Small intestine (tissue), 7 donors: ENCODE measurements around the gene FSIP1. TPM values are rescaled to one million over a fixed set of nuclear protein-coding genes. Genes with fewer than 3 reads are reported as not detected.
A peak's percentile ranks its signal among the peaks of the same experiment; 100 is the strongest.

Source experiments
- DNase-seq, 2 donors: peaks; one replicate each; pipeline versions ENCODE4 v3.0.0 to v3.0.0-alpha.2; 2013
- FAIRE-seq: peaks from 2 replicates; lab custom pipeline; 2012; peaks lifted over from hg19 to GRCh38; lab: Jason Lieb, UNC
- H3K27ac ChIP-seq, 3 donors: one replicate each; pipeline ENCODE4 v1.5.1; 2013; ENCODE audit warnings: low read length in 2 of 3, mild to moderate bottlenecking in 2 of 3, control low read depth in 1 of 3, inconsistent platforms in 1 of 3, low read depth in 1 of 3, moderate library complexity in 1 of 3
- H3K27me3 ChIP-seq, 3 donors: one replicate each; pipeline ENCODE4 v1.6.1; 2013; ENCODE audit warnings: low read length in 3 of 3, inconsistent platforms in 1 of 3; ENCODE audit not compliant: control insufficient read depth in 3 of 3, insufficient read depth in 3 of 3
- H3K36me3 ChIP-seq, 3 donors: one replicate each; pipeline ENCODE4 v1.6.1; 2013; ENCODE audit warnings: low read length in 3 of 3, inconsistent platforms in 1 of 3, low read depth in 1 of 3, mild to moderate bottlenecking in 1 of 3, moderate library complexity in 1 of 3; ENCODE audit not compliant: control insufficient read depth in 3 of 3, insufficient read depth in 2 of 3
- H3K4me1 ChIP-seq, 3 donors: one replicate each; pipeline ENCODE4 v1.6.1; 2013; ENCODE audit warnings: low read length in 2 of 3, inconsistent platforms in 1 of 3, low read depth in 1 of 3, mild to moderate bottlenecking in 1 of 3, moderate library complexity in 1 of 3; ENCODE audit not compliant: control insufficient read depth in 3 of 3, insufficient read depth in 2 of 3
- H3K4me3 ChIP-seq, 3 donors: one replicate each; pipeline ENCODE4 v1.5.1; 2013; ENCODE audit warnings: low read length in 3 of 3, control low read depth in 1 of 3, inconsistent platforms in 1 of 3, low read depth in 1 of 3, mild to moderate bottlenecking in 1 of 3, moderate library complexity in 1 of 3
- H3K9me3 ChIP-seq, 2 donors: one replicate each; pipeline ENCODE4 v1.6.1; 2013; ENCODE audit warnings: low read depth in 1 of 2, low read length in 1 of 2; ENCODE audit not compliant: control insufficient read depth in 2 of 2, insufficient read depth in 1 of 2
- WGBS, 3 donors: extraction: QIAGEN DNeasy Blood & Tissue Kit; methylation state at CpG; one replicate each; pipeline ENCODE4 v1.1.7; 2013; 5-methylcytosine and 5-hydroxymethylcytosine counted together
- polyA plus RNA-seq, 4 donors: library from polyadenylated mRNA; stranded (reverse) in 3 of 4; unstranded in 1 of 4; fragments of 200-250 nt in 3 of 4; fragments of 120-200 nt in 1 of 4; gene quantifications; one replicate each; pipeline versions ENCODE4 v1.2.1 to v1.2.3, GENCODE V29; 2013
- donor health status: healthy with polysubstance abuse.
- donor health status: control.
- donor health status: control.
- donor health status: Bipolar disorder and iron deficiency.
- donor health status: healthy.

FSIP1 gene
- polyA plus RNA-seq, 4 donors: 0.12 to 0.72 TPM; not detected in 2

DNA sequence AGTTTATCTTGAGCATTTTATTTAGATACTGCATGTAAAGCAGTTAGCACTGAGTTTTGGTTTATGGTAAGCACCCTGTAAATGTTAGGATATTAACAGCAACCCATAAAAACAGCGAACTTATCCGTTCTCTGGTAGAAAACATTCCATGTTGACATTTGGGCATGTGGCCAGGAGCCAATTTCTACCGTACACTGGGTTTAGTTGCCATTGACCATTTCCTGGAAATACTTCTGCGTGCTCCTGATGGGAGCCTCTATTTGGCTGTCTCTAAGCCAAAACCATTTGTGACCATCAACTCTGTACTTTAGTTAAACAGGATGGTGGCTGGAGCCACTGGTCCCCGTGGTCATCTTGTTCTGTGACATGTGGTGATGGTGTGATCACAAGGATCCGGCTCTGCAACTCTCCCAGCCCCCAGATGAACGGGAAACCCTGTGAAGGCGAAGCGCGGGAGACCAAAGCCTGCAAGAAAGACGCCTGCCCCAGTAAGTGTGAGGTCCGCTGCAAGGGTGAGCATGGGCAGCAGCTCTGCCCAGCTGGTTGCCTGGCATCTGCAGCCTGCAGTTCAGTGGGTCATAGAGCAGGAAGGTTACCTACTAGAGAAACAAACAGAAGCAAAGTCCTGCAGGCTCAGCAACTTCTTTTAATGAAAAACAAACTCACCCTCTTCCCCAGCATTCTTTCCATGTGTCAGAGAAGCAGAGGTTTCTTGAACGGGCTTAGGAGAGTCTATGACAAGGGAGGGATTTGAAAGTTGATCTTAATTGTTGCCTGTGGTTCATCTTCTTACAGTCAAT is 194.7 kb downstream of the FSIP1 start:
- FAIRE-seq (no peak), DNase-seq (no peak)
- Histone ChIP-seq H3K4me1 (no peaks in the 10 kb centered on the region), H3K9me3 (no peaks in the 10 kb centered on the region), H3K36me3 (peaks cover 0 to 34% (median 6%) of the 10 kb centered on the region in 3 donors), H3K27ac (peak overlapping the region in 1 of 3 donors; percentile 6), H3K4me3 (no peak overlapping the region), H3K27me3 (no peaks in the 10 kb centered on the region)
- WGBS, 3 donors: 73 to 79% (median 77%) methylated on average over 13 of the region's 13 CpGs

DNA sequence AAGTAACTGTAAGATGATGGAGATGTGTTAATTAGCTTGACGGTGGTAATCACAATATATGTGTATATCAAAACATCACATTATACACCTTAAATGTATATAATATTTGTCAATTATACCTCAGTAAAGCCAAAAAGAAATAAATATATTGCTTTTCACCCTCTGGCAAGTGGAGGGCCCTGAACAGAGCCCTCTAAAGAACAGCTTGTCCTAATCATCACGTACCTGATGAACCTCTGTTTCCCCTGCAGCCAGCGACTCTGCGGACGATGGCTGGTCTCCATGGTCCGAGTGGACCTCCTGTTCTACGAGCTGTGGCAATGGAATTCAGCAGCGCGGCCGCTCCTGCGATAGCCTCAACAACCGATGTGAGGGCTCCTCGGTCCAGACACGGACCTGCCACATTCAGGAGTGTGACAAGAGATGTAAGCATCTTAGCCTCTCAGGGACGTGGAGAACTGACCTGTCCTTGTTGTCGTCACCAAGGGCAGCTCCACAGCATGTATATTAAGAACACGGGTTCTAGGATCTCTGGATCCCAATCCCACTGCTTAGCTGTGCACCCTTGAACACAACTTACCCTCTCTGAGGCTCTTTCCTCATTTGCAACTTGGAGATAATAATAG is 195.4 kb downstream of the FSIP1 start:
- DNase-seq: no peak
- Histone ChIP-seq H3K9me3 (no peaks in the 10 kb centered on the region), H3K36me3 (peaks cover 0 to 35% (median 5%) of the 10 kb centered on the region in 3 donors), H3K27ac (no peak overlapping the region), H3K4me3 (no peak overlapping the region), H3K4me1 (no peaks in the 10 kb centered on the region), H3K27me3 (peaks cover 0 to 2% (median 0%) of the 10 kb centered on the region in 3 donors)
- no peak for FAIRE-seq
- WGBS, 3 donors: 88 to 94% (median 92%) methylated on average over 17 of the region's 17 CpGs

DNA sequence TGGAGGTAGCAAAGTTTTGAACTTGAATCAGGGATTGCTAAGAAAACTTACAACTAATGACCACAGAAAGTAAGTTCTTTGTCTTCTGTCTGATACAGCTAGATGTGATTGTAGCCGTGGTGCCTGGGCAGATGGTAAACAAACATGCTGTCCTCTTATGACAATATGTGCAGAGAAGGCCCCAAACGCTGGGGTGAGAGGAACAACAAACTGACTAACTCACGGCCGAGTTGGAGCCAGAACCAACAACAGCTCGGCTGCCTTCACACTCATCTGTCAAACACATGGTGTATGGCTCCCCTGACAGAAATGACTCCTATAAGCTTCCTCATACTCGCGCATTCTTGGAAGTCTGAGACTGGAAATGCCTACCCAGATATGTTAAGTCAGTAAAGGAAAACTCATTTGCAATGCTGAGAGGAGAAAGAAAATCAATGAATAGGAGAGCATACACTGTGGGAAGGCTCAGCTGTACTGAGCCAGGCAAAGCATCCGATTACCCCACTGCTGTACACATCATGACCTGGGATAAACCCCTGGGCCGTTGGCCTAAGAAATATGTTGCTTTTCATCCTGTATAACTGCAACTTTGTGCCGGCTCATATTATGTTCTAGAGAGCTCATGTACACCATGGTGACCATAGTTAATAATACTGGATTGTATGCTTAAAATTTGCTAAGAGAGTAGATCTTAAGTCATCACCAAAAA is 196.1 kb downstream of the FSIP1 start:
- Histone ChIP-seq H3K4me1 (no peaks in the 10 kb centered on the region), H3K27ac (peak overlapping the region in 1 of 3 donors; percentile 47), H3K27me3 (peaks cover 0 to 8% (median 0%) of the 10 kb centered on the region in 3 donors), H3K9me3 (no peaks in the 10 kb centered on the region), H3K4me3 (no peak overlapping the region), H3K36me3 (peaks cover 0 to 39% (median 5%) of the 10 kb centered on the region in 3 donors)
- FAIRE-seq (no peak), DNase-seq (no peak)
- WGBS, 3 donors: 65 to 76% (median 72%) methylated on average over 10 of the region's 10 CpGs

DNA sequence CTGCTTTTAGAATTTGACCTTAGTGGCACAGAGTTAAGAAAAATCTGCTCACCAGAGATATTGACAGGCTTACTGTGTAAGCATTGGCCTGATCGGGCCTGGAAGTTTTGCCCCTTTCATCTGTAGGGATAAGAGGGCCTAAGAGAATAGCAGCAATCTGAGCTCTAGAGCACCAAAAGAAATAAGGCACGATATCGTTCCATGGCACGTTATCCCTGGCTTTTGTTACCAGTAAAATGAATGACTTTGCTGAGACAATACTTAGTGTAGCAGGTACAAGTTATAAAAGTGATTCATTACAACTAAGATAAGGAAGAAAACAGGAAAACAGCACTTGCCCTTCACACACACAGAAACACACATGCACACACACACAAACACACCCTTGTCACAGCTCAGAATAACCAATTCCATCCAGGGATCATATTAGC is 196.8 kb downstream of the FSIP1 start:
- H3K9me3 ChIP-seq: no peaks in the 10 kb centered on the region
- FAIRE-seq: no peak
- H3K4me1 ChIP-seq: no peaks in the 10 kb centered on the region
- no peak for DNase-seq
- 84 to 88% (median 85%) methylated on average over 4 of the region's 4 CpGs for WGBS, 3 donors
- H3K36me3 ChIP-seq: peaks cover 0 to 39% (median 5%) of the 10 kb centered on the region in 3 donors
- no peak overlapping the region for H3K4me3 ChIP-seq
- H3K27me3 ChIP-seq: peaks cover 0 to 15% (median 0%) of the 10 kb centered on the region in 3 donors
- H3K27ac ChIP-seq: peak overlapping the region in 1 of 3 donors; percentile 1

DNA sequence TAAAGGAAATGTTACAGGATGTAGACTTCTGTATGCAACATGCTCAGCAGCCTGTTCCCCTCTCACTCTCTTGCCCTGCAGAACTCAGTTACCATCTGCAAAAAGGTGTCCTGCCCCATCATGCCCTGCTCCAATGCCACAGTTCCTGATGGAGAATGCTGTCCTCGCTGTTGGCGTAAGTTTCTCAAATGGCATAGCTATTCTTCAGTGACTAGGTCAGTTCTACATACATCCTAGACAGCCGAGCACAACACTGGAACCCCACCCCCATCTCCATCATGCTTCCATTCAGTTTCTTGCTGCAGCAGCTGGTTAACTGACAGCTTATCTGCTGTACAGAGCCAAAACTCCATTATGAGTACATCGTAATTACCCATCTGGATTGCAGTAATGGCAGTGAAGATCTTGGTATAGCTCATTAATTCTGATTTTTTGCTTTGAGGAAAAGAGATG is 197.2 kb downstream of the FSIP1 start:
- Histone ChIP-seq H3K27me3 (peaks cover 0 to 20% (median 0%) of the 10 kb centered on the region in 3 donors), H3K4me1 (no peaks in the 10 kb centered on the region), H3K4me3 (no peak overlapping the region), H3K27ac (peak overlapping the region in 1 of 3 donors; percentile 6), H3K9me3 (no peaks in the 10 kb centered on the region), H3K36me3 (peaks cover 0 to 39% (median 5%) of the 10 kb centered on the region in 3 donors)
- DNase-seq (no peak), FAIRE-seq (no peak)
- 84 to 86% (median 86%) methylated on average over 4 of the region's 4 CpGs for WGBS, 3 donors

DNA sequence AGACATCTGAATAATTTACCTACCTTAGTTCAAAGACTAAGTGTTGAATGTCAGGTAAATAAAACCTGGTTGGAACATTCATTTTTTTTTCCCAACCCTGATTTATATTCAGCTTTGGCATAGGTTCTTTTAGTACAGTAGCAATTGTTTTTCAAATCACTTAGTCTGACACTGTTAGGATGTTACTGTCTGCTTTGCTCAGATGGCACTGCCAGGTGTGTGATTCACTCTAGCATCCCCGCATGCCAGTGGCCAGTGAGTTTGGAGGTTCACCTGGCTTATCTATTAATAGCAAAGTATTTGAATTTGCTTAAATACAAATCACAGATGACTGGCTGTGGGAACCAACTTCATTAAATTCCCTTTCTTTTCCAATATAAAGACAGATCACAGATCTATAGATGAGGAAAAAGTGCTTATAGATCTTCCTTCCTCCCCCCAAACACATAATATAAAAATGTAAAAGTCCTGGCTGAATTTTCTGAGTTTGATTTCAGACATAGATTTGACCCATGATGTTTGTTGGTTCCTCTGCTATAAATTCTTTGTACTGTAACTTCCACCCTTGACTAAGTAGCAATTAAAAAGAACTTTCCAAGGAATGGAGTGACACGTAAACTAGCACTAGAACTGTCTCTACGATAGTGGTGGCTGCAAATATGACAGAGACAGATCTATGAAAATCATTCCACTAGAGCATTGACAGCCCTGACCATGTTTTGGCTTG is 197.8 kb downstream of the FSIP1 start:
- H3K27ac ChIP-seq: no peak overlapping the region

DNA sequence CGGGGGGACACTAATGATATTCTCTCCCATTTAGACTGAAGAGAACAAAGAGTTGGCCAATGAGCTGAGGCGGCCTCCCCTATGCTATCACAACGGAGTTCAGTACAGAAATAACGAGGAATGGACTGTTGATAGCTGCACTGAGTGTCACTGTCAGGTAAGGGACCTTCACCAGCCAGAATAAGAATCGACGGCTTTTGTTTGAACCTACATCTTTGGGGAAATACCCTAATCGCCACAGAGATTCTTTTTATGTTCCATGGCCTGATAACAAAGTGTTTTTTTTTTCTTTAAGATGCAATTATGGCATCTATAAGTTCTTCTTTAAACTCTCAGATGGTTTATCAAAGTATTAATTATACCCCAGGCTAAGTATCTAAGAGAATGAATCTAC is 198.4 kb downstream of the FSIP1 start:
- 81 to 88% (median 81%) methylated on average over 7 of the region's 7 CpGs for WGBS, 3 donors
- FAIRE-seq: no peak
- Histone ChIP-seq H3K4me3 (peak overlapping the region in 1 of 3 donors; percentile 26), H3K9me3 (peaks cover 0 to 8% of the 10 kb centered on the region in 2 donors), H3K27ac (peak overlapping the region in 1 of 3 donors; percentile 55), H3K36me3 (peaks cover 0 to 35% (median 5%) of the 10 kb centered on the region in 3 donors), H3K4me1 (no peaks in the 10 kb centered on the region), H3K27me3 (peaks cover 0 to 28% (median 0%) of the 10 kb centered on the region in 3 donors)
- no peak for DNase-seq

More for the DNA sequence above, 197.8 kb downstream of the FSIP1 start:
- DNase-seq (no peak), FAIRE-seq (no peak)
- no peak overlapping the region for H3K4me3 ChIP-seq
- WGBS, 3 donors: 73 to 84% (median 73%) methylated on average over 3 of the region's 3 CpGs
- H3K36me3 ChIP-seq: peaks cover 0 to 38% (median 5%) of the 10 kb centered on the region in 3 donors
- no peaks in the 10 kb centered on the region for H3K4me1 ChIP-seq
- peaks cover 0 to 3% of the 10 kb centered on the region in 2 donors for H3K9me3 ChIP-seq
- peaks cover 0 to 23% (median 0%) of the 10 kb centered on the region in 3 donors for H3K27me3 ChIP-seq
